Transverse colon (tissue), 4 donors: Measurements from ENCODE around the gene SEMA4D. TPM values are rescaled to one million over a fixed set of nuclear protein-coding genes. Genes with fewer than 3 reads are reported as not detected.

ENCODE experiments used
- DNase-seq: peaks from one replicate; pipeline ENCODE4 v3.0.0-alpha.2; 2019
- H3K27ac ChIP-seq, 4 donors: fragments of 200-600 bp; sonication (generic); 2 replicates each; pipeline ENCODE4 v1.5.1; 2016 to 2018; ENCODE audit warnings: inconsistent platforms in 4 of 4
- H3K27me3 ChIP-seq: fragments of 200-600 bp; sonication (generic); 2 replicates; pipeline ENCODE4 v1.5.1; 2017; ENCODE audit warnings: inconsistent platforms
- H3K36me3 ChIP-seq, 4 donors: fragments of 200-600 bp; sonication (generic); 2 replicates each; pipeline ENCODE4 v1.5.1; 2017 to 2019; ENCODE audit warnings: inconsistent platforms in 4 of 4
- H3K4me1 ChIP-seq, 4 donors: fragments of 200-600 bp; sonication (generic); 2 replicates each; pipeline ENCODE4 v1.5.1; 2017 to 2020; ENCODE audit warnings: inconsistent platforms in 4 of 4
- H3K4me3 ChIP-seq, 4 donors: fragments of 200-600 bp; sonication (generic); 1 replicate in 1 of 4; 2 replicates in 3 of 4; pipeline versions ENCODE4 v1.5.1 to v1.6.1; 2017 to 2019; ENCODE audit warnings: inconsistent platforms in 4 of 4
- H3K9me3 ChIP-seq, 2 donors: fragments of 200-600 bp; sonication (generic); 2 replicates each; pipeline ENCODE4 v1.5.1; 2017 to 2019; ENCODE audit warnings: inconsistent platforms in 2 of 2
- CTCF ChIP-seq, 5 experiments: fragments of 200-600 bp in 3 of 5; fragments of 450-650 bp in 2 of 5; sonication (generic) in 3 of 5; IDR thresholded peaks; 1 replicate in 2 of 5; 2 replicates in 3 of 5; pipeline ENCODE4 v1.5.1; 2016 to 2017; ENCODE audit warnings: antibody characterized with exemption in 5 of 5, inconsistent platforms in 3 of 5, mild to moderate bottlenecking in 2 of 5, moderate library complexity in 1 of 5
- EP300 ChIP-seq: sonication (generic); formaldehyde crosslinking; IDR thresholded peaks from one replicate; pipeline ENCODE4 v1.6.1; 2017; ENCODE audit warnings: antibody characterized with exemption, low read depth
- POLR2A ChIP-seq: fragments of 450-650 bp; IDR thresholded peaks from one replicate; pipeline ENCODE4 v1.6.1; 2016; ENCODE audit warnings: antibody characterized with exemption, mild to moderate bottlenecking, moderate library complexity
- POLR2AphosphoS5 ChIP-seq, 3 donors: sonication (generic); formaldehyde crosslinking; IDR thresholded peaks; one replicate each; pipeline ENCODE4 v1.6.1; 2016; ENCODE audit warnings: antibody characterized with exemption in 3 of 3
- WGBS, 2 donors: methylation state at CpG; one replicate each; pipeline ENCODE4 v1.1.5; 2018; ENCODE audit warnings: low coverage in 1 of 2; 5-methylcytosine and 5-hydroxymethylcytosine counted together
- in situ Hi-C, 4 donors: fragments of 200-750 bp; cut with MboI; loops; one replicate each; pipeline versions ENCODE4 v1.15.0 to v1.15.1; 2017; ENCODE audit warnings: low sequenced_read_pairs in 3 of 4, low pct_ligation_motif_present in 1 of 4, low pct_unique_long_range_greater_than_20kb in 1 of 4
- intact Hi-C: fragments of 100-400 bp; cut with DNase I; formaldehyde crosslinking; loops from one replicate; pipeline ENCODE4 v1.15.1; 2023; ENCODE audit warnings: low total_unique reads
- total RNA-seq, 4 donors: library from RNA; depleted of rRNA; stranded (reverse); fragments of >200 nt; gene quantifications; one replicate each; pipeline ENCODE4 v1.1.0, GENCODE V29; 2016

The SEMA4D gene
- total RNA-seq, 4 donors from 2014 or later: 8.7 to 29.1 (median 14.5) TPM

DNA sequence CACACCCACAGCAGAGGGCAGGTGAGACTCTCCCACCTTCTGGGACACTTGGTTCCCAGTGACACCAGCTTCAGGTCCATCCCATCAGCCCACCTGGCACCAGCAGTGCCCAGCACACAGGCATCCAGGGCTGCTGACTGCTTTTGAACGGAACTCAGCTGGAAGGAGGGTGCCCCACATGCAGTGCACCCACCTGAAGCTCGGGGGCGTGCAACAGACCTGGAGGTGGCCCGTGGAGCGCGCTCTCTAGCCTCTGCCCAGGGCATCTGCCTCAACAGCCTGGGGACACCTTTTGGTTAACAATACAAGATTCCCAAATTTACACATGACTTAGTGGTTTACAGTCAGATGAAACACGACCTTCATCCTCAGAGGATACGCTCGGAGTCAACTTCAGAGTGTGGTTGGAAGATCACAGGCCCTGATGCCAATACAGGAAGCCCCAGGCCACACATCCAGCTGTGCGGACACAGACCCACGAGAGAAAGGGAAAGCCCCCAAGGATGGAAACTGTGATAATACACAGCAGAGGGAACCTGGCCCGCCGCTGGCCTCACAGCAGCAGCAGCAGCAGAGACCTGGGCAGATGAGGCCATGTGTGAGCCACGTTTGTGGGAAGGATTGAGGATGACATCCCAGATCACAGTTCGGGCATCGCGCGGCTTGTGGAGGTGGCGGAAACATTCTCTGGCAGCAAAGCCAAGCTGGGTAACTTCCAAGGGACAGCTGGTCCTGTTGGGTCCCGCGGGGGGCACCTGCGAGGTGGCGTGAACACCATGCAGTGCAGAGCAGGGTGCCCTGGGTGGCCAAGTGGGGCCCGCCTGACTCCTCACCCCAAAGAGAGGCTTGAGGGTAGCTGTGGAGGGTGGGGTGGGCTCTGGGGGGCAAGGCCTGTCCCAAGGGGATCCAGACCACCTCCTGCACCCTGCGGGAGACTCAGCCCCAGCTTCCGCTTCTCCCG lies 115.6 kb downstream of the SEMA4D start:
- Histone ChIP-seq H3K36me3 (no peaks in the 10 kb centered on the region), H3K9me3 (no peaks in the 10 kb centered on the region), H3K27ac (no peak overlapping the region), H3K27me3 (no peaks in the 10 kb centered on the region), H3K4me1 (no peaks in the 10 kb centered on the region), H3K4me3 (no peak overlapping the region)
- DNase-seq: no peak
- in situ Hi-C loops: no loop called here
- TF ChIP-seq EP300 (no peak), POLR2A (no peak), CTCF (IDR thresholded peaks at IDR 0.05) (no peak), POLR2AphosphoS5 (IDR thresholded peaks at IDR 0.05) (no peak)
- WGBS, 2 donors: 82% methylated on average over 23 of the region's 27 CpGs; no CpG with 5 or more reads in 1 of the 2 donors
- intact Hi-C loops: no loop called here

DNA sequence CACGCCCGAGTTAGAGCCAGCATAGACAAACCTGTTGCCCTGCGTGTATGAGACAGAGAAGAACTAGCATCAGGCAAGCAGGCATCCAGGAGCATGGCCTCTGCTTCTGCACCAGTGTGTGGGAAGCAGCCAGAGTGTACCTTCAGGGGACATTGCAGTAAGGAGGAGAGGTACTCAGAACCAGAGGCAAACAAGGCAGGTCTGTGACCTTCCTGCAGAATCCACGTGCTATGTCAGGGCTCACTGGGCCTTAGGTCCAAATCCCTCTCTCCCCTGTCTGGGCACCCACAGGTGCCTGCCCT lies 116.7 kb downstream of the SEMA4D start:
- TF ChIP-seq EP300 (no peak), POLR2A (no peak), CTCF (IDR thresholded peaks at IDR 0.05) (no peak), POLR2AphosphoS5 (IDR thresholded peaks at IDR 0.05) (no peak)
- Histone ChIP-seq H3K27me3 (no peaks in the 10 kb centered on the region), H3K36me3 (no peaks in the 10 kb centered on the region), H3K4me3 (no peak overlapping the region), H3K27ac (no peak overlapping the region), H3K4me1 (no peaks in the 10 kb centered on the region), H3K9me3 (no peaks in the 10 kb centered on the region)
- DNase-seq: no peak
- in situ Hi-C loops: no loop called here
- intact Hi-C loops: no loop called here
- WGBS, 2 donors: 96% methylated on average over 4 of the region's 4 CpGs; no CpG with 5 or more reads in 1 of the 2 donors

DNA sequence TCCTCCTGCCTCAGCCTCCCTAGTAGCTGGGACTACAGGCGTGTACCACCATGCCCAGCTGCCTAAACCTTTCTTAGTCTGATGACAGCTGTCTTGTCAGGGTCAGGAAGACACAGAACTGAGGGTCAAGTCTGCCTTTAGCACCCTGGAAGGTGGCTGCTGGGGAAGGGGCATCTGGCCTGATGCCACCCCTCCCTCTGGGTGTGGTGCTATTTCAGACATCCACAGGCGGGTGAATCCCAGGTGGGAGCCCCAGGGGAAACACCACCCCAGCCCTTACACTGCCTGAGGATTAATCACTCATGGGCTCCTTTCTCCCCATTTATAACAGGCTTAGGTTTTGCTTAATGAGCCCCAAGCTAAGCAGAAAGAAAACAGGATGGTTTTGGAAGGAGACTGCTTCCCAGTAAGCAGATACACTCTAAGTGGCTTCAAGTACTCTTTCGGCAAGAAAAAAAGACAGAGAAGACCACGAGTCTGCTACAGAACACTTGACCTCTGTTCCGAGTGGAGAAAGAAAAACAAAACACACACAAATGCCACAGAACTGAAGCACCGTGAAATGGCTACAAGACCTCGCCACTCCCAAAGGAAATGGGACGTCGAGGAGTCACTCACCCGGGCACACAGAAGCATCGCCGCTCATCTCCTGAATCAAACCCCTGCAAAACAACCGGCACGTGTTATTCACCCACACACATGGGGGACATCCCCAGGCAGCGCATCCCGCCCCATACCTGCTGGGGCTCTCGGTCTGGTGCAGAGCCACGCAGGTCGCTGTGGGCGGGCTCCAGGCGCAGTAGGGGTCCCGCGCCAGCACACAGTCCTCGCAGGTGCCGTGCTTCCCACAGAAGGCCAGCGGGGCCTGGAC lies 117.2 kb downstream of the SEMA4D start:
- Histone ChIP-seq H3K4me3 (no peak overlapping the region), H3K27ac (no peak overlapping the region), H3K36me3 (no peaks in the 10 kb centered on the region), H3K4me1 (peaks cover 0 to 1% (median 0%) of the 10 kb centered on the region in 4 donors), H3K9me3 (no peaks in the 10 kb centered on the region), H3K27me3 (no peaks in the 10 kb centered on the region)
- intact Hi-C loops: no loop called here
- no peak for DNase-seq
- in situ Hi-C loops: no loop called here
- TF ChIP-seq CTCF (IDR thresholded peaks at IDR 0.05) (no peak), POLR2AphosphoS5 (IDR thresholded peaks at IDR 0.05) (no peak), EP300 (no peak), POLR2A (no peak)
- 85 to 86% methylated on average over 10 to 26 of the region's 26 CpGs for WGBS, 2 donors

GRCh38 chr9:89379508-89380115 lies 118.3 kb downstream of the SEMA4D start:
- Histone ChIP-seq H3K4me3 (no peak overlapping the region), H3K27me3 (no peaks in the 10 kb centered on the region), H3K9me3 (no peaks in the 10 kb centered on the region), H3K4me1 (peaks cover 0 to 8% (median 0%) of the 10 kb centered on the region in 4 donors), H3K27ac (no peak overlapping the region), H3K36me3 (no peaks in the 10 kb centered on the region)
- intact Hi-C loops: no loop called here
- in situ Hi-C loops: no loop called here
- 86 to 89% methylated on average over 11 to 14 of the region's 14 CpGs for WGBS, 2 donors
- TF ChIP-seq EP300 (no peak), POLR2A (no peak), CTCF (IDR thresholded peaks at IDR 0.05) (no peak), POLR2AphosphoS5 (IDR thresholded peaks at IDR 0.05) (no peak)
- no peak for DNase-seq
